Activated gamma-delta T cell treated with anti-CD3 and anti-CD28 coated beads, Interleukin-2, amount 50 U/mL, for 16 hours (primary cell): ENCODE measurements around the gene CYS1.

Source experiments
- DNase-seq: peaks from one replicate; pipeline ENCODE4 v3.0.0-alpha.2; 2020; ENCODE audit warnings: low read depth

Gene CYS1

GRCh38 chr2:10071595-10071994 lies 8.6 kb downstream of the CYS1 start:
- no peak for DNase-seq

- no peak for DNase-seq
Measured at GRCh38 chr2:10071176-10071575, 9.0 kb downstream of the CYS1 start.

GRCh38 chr2:10067881-10068280 lies 12.3 kb downstream of the CYS1 start:
- no peak for DNase-seq

GRCh38 chr2:10067330-10067729 lies 12.9 kb downstream of the CYS1 start:
- no peak for DNase-seq

- no peak for DNase-seq
Measured at GRCh38 chr2:10065773-10066055, 14.5 kb downstream of the CYS1 start.

- DNase-seq, result no peak
Measured at GRCh38 chr2:10064932-10065772, 15.1 kb downstream of the CYS1 start.

- no peak for DNase-seq
Measured at GRCh38 chr2:10063566-10063965, 16.6 kb downstream of the CYS1 start.

- DNase-seq, result no peak
Measured at GRCh38 chr2:10062931-10063365, 17.3 kb downstream of the CYS1 start.

GRCh38 chr2:10061221-10061925 lies 18.8 kb downstream of the CYS1 start:
- no peak for DNase-seq

GRCh38 chr2:10059552-10060335 lies 20.5 kb downstream of the CYS1 start:
- no peak for DNase-seq

- no peak for DNase-seq
Measured at GRCh38 chr2:10059016-10059351, 21.2 kb downstream of the CYS1 start.

- no peak for DNase-seq
Measured at GRCh38 chr2:10058251-10059015, 21.8 kb downstream of the CYS1 start.

GRCh38 chr2:10057231-10058107 lies 22.7 kb downstream of the CYS1 start:
- DNase-seq, result no peak

GRCh38 chr2:10056439-10056838 lies 23.8 kb downstream of the CYS1 start:
- no peak for DNase-seq

GRCh38 chr2:10054976-10055375 lies 25.2 kb downstream of the CYS1 start:
- no peak for DNase-seq

- DNase-seq, result no peak
Measured at GRCh38 chr2:10054424-10054823, 25.8 kb downstream of the CYS1 start.

- no peak for DNase-seq
Measured at GRCh38 chr2:10053351-10053750, 26.9 kb downstream of the CYS1 start.

- no peak for DNase-seq
Measured at GRCh38 chr2:10052216-10052615, 28.0 kb downstream of the CYS1 start.

GRCh38 chr2:10048501-10049171 lies 31.6 kb downstream of the CYS1 start:
- no peak for DNase-seq

GRCh38 chr2:10047616-10048500 lies 32.4 kb downstream of the CYS1 start:
- DNase-seq, result no peak
